WTC11 (cell line): ENCODE measurements around the gene EGLN1. TPM values are rescaled to one million over a fixed set of nuclear protein-coding genes. Genes with fewer than 3 reads are reported as not detected.

Source experiments
- ATAC-seq: fragments of 200-7000 bp; cut with Tn5 transposase; 2 replicates; pipeline ENCODE4 v1.10.0; 2021; ENCODE audit warnings: mild to moderate bottlenecking, moderate library complexity
- CTCF ChIA-PET: fragments of 300-600 bp; sonication (Branson Sonifier 250); formaldehyde crosslinking; loops from one replicate; lab custom pipeline; 2021; ENCODE audit warnings: antibody characterized with exemption; lab: Charles Lee
- POLR2A ChIA-PET: fragments of 350-600 bp; sonication (Branson Sonifier 250); formaldehyde crosslinking; loops from one replicate; lab custom pipeline; 2021; ENCODE audit warnings: antibody characterized with exemption; lab: Charles Lee
- DNase-seq: peaks from one replicate; pipeline ENCODE4 v3.0.0; 2021; ENCODE audit warnings: low spot score
- H3K27ac Mint-ChIP-seq: 2 replicates; pipeline ENCODE4 v1.8.0; 2021; ENCODE audit warnings: mixed read lengths
- H3K27me3 Mint-ChIP-seq: 2 replicates; pipeline ENCODE4 v1.8.0; 2021; ENCODE audit warnings: low read depth, mild to moderate bottlenecking, moderate library complexity, mixed read lengths
- H3K36me3 Mint-ChIP-seq: 2 replicates; pipeline ENCODE4 v1.8.0; 2021; ENCODE audit warnings: mixed read lengths
- H3K4me1 Mint-ChIP-seq: 2 replicates; pipeline ENCODE4 v1.8.0; 2022; ENCODE audit warnings: mixed read lengths
- H3K4me3 Mint-ChIP-seq: 2 replicates; pipeline ENCODE4 v1.8.0; 2021; ENCODE audit warnings: mild to moderate bottlenecking, moderate library complexity, mixed read lengths
- H3K9me3 Mint-ChIP-seq: 2 replicates; pipeline ENCODE4 v1.8.0; 2021; ENCODE audit warnings: mixed read lengths
- AR ChIP-seq: fragments of 250-450 bp; sonication (Bioruptor Pico); IDR thresholded peaks from 2 replicates; pipeline ENCODE4 v1.9.0; 2021; ENCODE audit warnings: mild to moderate bottlenecking
- CBFB ChIP-seq: sonication (generic); formaldehyde crosslinking; IDR thresholded peaks from 2 replicates; pipeline ENCODE4 v1.8.1; 2022; ENCODE audit warnings: mild to moderate bottlenecking, low read depth, missing genetic modification reagents
- CREB1 ChIP-seq: sonication (generic); formaldehyde crosslinking; IDR thresholded peaks from 2 replicates; pipeline ENCODE4 v1.8.0; 2023; ENCODE audit warnings: mild to moderate bottlenecking, missing genetic modification reagents
- CTCF ChIP-seq: fragments of 200-600 bp; IDR thresholded peaks from 2 replicates; pipeline ENCODE4 v1.8.0; 2022; ENCODE audit warnings: antibody characterized with exemption
- E2F4 ChIP-seq: sonication (generic); formaldehyde crosslinking; IDR thresholded peaks from 2 replicates; pipeline ENCODE4 v1.8.1; 2022; ENCODE audit warnings: low read depth, mild to moderate bottlenecking, moderate library complexity, missing genetic modification reagents, borderline replicate concordance
- E2F5 ChIP-seq: sonication (generic); formaldehyde crosslinking; IDR thresholded peaks from 2 replicates; pipeline ENCODE4 v1.8.1; 2022; ENCODE audit warnings: mild to moderate bottlenecking, moderate library complexity, missing genetic modification reagents
- EMX1 ChIP-seq: fragments of 250-450 bp; sonication (Bioruptor Pico); IDR thresholded peaks from 2 replicates; pipeline ENCODE4 v1.8.0; 2021; ENCODE audit warnings: mild to moderate bottlenecking
- GRHL2 ChIP-seq: fragments of 250-450 bp; sonication (Bioruptor Pico); IDR thresholded peaks from 2 replicates; pipeline ENCODE4 v1.8.0; 2022; ENCODE audit warnings: mild to moderate bottlenecking, moderate library complexity; ENCODE audit not compliant: insufficient replicate concordance, severe bottlenecking
- MLX ChIP-seq: sonication (generic); formaldehyde crosslinking; IDR thresholded peaks from 2 replicates; pipeline ENCODE4 v1.8.1; 2023; ENCODE audit warnings: mild to moderate bottlenecking, missing genetic modification reagents, moderate library complexity
- NFE2L1 ChIP-seq: sonication (generic); formaldehyde crosslinking; IDR thresholded peaks from 2 replicates; pipeline ENCODE4 v1.8.1; 2023; ENCODE audit warnings: missing genetic modification reagents
- NR1H2 ChIP-seq: sonication (generic); formaldehyde crosslinking; IDR thresholded peaks from 2 replicates; pipeline ENCODE4 v1.9.0; 2021; ENCODE audit warnings: mild to moderate bottlenecking, moderate library complexity, missing genetic modification reagents
- USF1 ChIP-seq: sonication (generic); formaldehyde crosslinking; IDR thresholded peaks from 2 replicates; pipeline ENCODE4 v1.8.0; 2022; ENCODE audit warnings: mild to moderate bottlenecking, missing genetic modification reagents
- ZNF121 ChIP-seq: sonication (generic); formaldehyde crosslinking; IDR thresholded peaks from 2 replicates; pipeline ENCODE4 v1.8.0; 2023; ENCODE audit warnings: missing genetic modification reagents
- ZNF138 ChIP-seq: sonication (generic); formaldehyde crosslinking; conservative IDR thresholded peaks from 2 replicates; pipeline ENCODE4 v1.8.1; 2022; ENCODE audit warnings: mild to moderate bottlenecking, moderate library complexity, missing genetic modification reagents
- ZNF281 ChIP-seq: sonication (generic); formaldehyde crosslinking; IDR thresholded peaks from 2 replicates; pipeline ENCODE4 v1.8.0; 2023; ENCODE audit warnings: mild to moderate bottlenecking, missing genetic modification reagents
- ZNF532 ChIP-seq: fragments of 250-450 bp; sonication (Bioruptor Pico); IDR thresholded peaks from 2 replicates; pipeline ENCODE4 v1.9.0; 2021; ENCODE audit warnings: mild to moderate bottlenecking, borderline replicate concordance
- total RNA-seq: library from RNA; stranded (reverse); gene quantifications from 3 replicates; pipeline ENCODE4 v1.2.3, GENCODE V29; 2021
- TF ChIP-seq, protein P1 (sequence below): sonication (generic); formaldehyde crosslinking; IDR thresholded peaks from 2 replicates; pipeline ENCODE4 v1.8.0; 2022; ENCODE audit warnings: mild to moderate bottlenecking, missing genetic modification reagents
- TF ChIP-seq, protein P2 (sequence below): sonication (generic); formaldehyde crosslinking; IDR thresholded peaks from 2 replicates; pipeline ENCODE4 v1.8.1; 2022; ENCODE audit warnings: missing genetic modification reagents, borderline replicate concordance

The EGLN1 gene
- total RNA-seq, 1 experiment from 2014 or later, result 13.7 TPM

- Mint-ChIP-seq H3K27me3 (peaks cover 38% of the 10 kb centered on the region), H3K4me3 (peak overlapping the region; percentile 80), H3K9me3 (no peaks in the 10 kb centered on the region), H3K4me1 (peaks cover 39% of the 10 kb centered on the region), H3K27ac (no peak overlapping the region), H3K36me3 (no peaks in the 10 kb centered on the region)
- ChIA-PET CTCF (no interaction called here), POLR2A (no interaction called here)
- TF ChIP-seq CREB1 (CRISPR knock-in tag) (no peak), NFE2L1 (no peak), AR (CRISPR knock-in tag) (no peak), E2F5 (no peak), EMX1 (CRISPR knock-in tag) (no peak), CTCF (no peak), GRHL2 (CRISPR knock-in tag) (no peak), ZNF138 (no peak), ZNF532 (CRISPR knock-in tag) (no peak), MLX (CRISPR knock-in tag) (no peak), NR1H2 (no peak), USF1 (no peak), ZNF121 (CRISPR knock-in tag) (no peak), E2F4 (CRISPR knock-in tag) (no peak), CBFB (CRISPR knock-in tag) (no peak), ZNF281 (CRISPR knock-in tag) (no peak)
- TF ChIP-seq, protein P1, sequence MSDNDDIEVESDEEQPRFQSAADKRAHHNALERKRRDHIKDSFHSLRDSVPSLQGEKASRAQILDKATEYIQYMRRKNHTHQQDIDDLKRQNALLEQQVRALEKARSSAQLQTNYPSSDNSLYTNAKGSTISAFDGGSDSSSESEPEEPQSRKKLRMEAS, result no peak
- TF ChIP-seq, protein P2, sequence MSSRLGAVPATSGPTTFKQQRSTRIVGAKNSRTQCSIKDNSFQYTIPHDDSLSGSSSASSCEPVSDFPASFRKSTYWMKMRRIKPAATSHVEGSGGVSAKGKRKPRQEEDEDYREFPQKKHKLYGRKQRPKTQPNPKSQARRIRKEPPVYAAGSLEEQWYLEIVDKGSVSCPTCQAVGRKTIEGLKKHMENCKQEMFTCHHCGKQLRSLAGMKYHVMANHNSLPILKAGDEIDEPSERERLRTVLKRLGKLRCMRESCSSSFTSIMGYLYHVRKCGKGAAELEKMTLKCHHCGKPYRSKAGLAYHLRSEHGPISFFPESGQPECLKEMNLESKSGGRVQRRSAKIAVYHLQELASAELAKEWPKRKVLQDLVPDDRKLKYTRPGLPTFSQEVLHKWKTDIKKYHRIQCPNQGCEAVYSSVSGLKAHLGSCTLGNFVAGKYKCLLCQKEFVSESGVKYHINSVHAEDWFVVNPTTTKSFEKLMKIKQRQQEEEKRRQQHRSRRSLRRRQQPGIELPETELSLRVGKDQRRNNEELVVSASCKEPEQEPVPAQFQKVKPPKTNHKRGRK (CRISPR knock-in tag), result no peak
- no peak for ATAC-seq
- DNase-seq, result no peak
These were observed 3.9 kb downstream of the EGLN1 start for GRCh38 chr1:231418101-231418740.
